Non-pigmented ciliary epithelial cell (primary cell): ENCODE results near the gene CATSPER1.
"Not testable (repeated sequence)": the region's sequence is repeated elsewhere in the genome, so short reads cannot be mapped to it uniquely, and the experiment has no call there.

Experiments
- DNase-seq: peaks from one replicate; pipeline ENCODE4 v3.0.0-alpha.2; 2010; ENCODE audit warnings: low read depth

The CATSPER1 gene

GRCh38 chr11:66051766-66052663 lies 25.7 kb upstream of the CATSPER1 start, which contains the start of gene SF3B2:
TSS of gene SF3B2 (plus strand) at chr11:66052364. CDS start at chr11:66052385, 21 bp downstream.
- DNase-seq: peak; percentile 89

GRCh38 chr11:66051371-66051765 lies 25.1 kb upstream of the CATSPER1 start:
- DNase-seq: no peak

- DNase-seq: no peak
Observed at GRCh38 chr11:66050581-66051231, 24.4 kb upstream of the CATSPER1 start.

- no peak for DNase-seq
Observed at GRCh38 chr11:66048547-66049323, 22.5 kb upstream of the CATSPER1 start, which contains the start of gene GAL3ST3. TSS of gene GAL3ST3 (minus strand) at chr11:66049161. CDS start at chr11:66045415, 3,746 bp downstream.

GRCh38 chr11:66047541-66048365 lies 21.5 kb upstream of the CATSPER1 start:
- no peak for DNase-seq

GRCh38 chr11:66046901-66047300 lies 20.6 kb upstream of the CATSPER1 start:
- DNase-seq: no peak

- DNase-seq: no peak
Observed at GRCh38 chr11:66045177-66045639, 18.9 kb upstream of the CATSPER1 start.

- no peak for DNase-seq
Observed at GRCh38 chr11:66044757-66045156, 18.5 kb upstream of the CATSPER1 start.

GRCh38 chr11:66042996-66043906 lies 17.0 kb upstream of the CATSPER1 start:
- no peak for DNase-seq

GRCh38 chr11:66042227-66042995 lies 16.1 kb upstream of the CATSPER1 start:
- no peak for DNase-seq

GRCh38 chr11:66039765-66040164 lies 13.5 kb upstream of the CATSPER1 start:
- DNase-seq: no peak

GRCh38 chr11:66037327-66037726 lies 11.0 kb upstream of the CATSPER1 start:
- DNase-seq: no peak

- DNase-seq: no peak
Observed at GRCh38 chr11:66036334-66036710, 10.0 kb upstream of the CATSPER1 start.

- DNase-seq: no peak
Observed at GRCh38 chr11:66035653-66036333, 9.5 kb upstream of the CATSPER1 start.

- no peak for DNase-seq
Observed at GRCh38 chr11:66032957-66033735, 6.9 kb upstream of the CATSPER1 start.

- not testable (repeated sequence) for DNase-seq
Observed at GRCh38 chr11:66023186-66023440, 3.2 kb downstream of the CATSPER1 start.

- no peak for DNase-seq
Observed at GRCh38 chr11:66022401-66023185, 3.7 kb downstream of the CATSPER1 start.
